HG03571 (cell line): ENCODE results near the gene NEB.
"Not testable (repeated sequence)": the region's sequence is repeated elsewhere in the genome, so short reads cannot be mapped to it uniquely, and the experiment has no call there.

Experiments
- ATAC-seq: cut with Tn5 transposase; IDR thresholded peaks from one replicate; pipeline ENCODE4 v1.9.1; 2021; ENCODE audit not compliant: unreplicated experiment

The NEB gene

GRCh38 chr2:151708788-151709187, 25.5 kb downstream of the NEB start:
- ATAC-seq, result no peak

- no peak for ATAC-seq
Measured at GRCh38 chr2:151707857-151708256, 26.4 kb downstream of the NEB start.

- not testable (repeated sequence) for ATAC-seq
Measured at GRCh38 chr2:151704480-151704961, 29.8 kb downstream of the NEB start.

GRCh38 chr2:151698134-151698533, 36.1 kb downstream of the NEB start:
- ATAC-seq, result not testable (repeated sequence)

GRCh38 chr2:151695778-151696177, 38.5 kb downstream of the NEB start:
- ATAC-seq, result no peak

GRCh38 chr2:151691631-151692030, 42.6 kb downstream of the NEB start:
- ATAC-seq, result no peak

- ATAC-seq, result no peak
Measured at GRCh38 chr2:151688719-151689118, 45.6 kb downstream of the NEB start.

- ATAC-seq, result no peak
Measured at GRCh38 chr2:151682459-151683003, 51.7 kb downstream of the NEB start.

GRCh38 chr2:151681051-151681450, 53.2 kb downstream of the NEB start:
- ATAC-seq, result no peak

- ATAC-seq, result no peak
Measured at GRCh38 chr2:151679994-151680393, 54.3 kb downstream of the NEB start.

GRCh38 chr2:151678849-151679248, 55.4 kb downstream of the NEB start:
- no peak for ATAC-seq

GRCh38 chr2:151673016-151673415, 61.3 kb downstream of the NEB start:
- no peak for ATAC-seq

GRCh38 chr2:151672277-151672676, 62.0 kb downstream of the NEB start:
- no peak for ATAC-seq

- ATAC-seq, result no peak
Measured at GRCh38 chr2:151670846-151671597, 63.3 kb downstream of the NEB start.

GRCh38 chr2:151670346-151670745, 63.9 kb downstream of the NEB start:
- no peak for ATAC-seq

- no peak for ATAC-seq
Measured at GRCh38 chr2:151669585-151670081, 64.6 kb downstream of the NEB start.

GRCh38 chr2:151668737-151669136, 65.5 kb downstream of the NEB start:
- no peak for ATAC-seq

- ATAC-seq, result no peak
Measured at GRCh38 chr2:151665959-151666358, 68.3 kb downstream of the NEB start.

- no peak for ATAC-seq
Measured at GRCh38 chr2:151664520-151664919, 69.8 kb downstream of the NEB start.

- no peak for ATAC-seq
Measured at GRCh38 chr2:151661625-151662024, 72.7 kb downstream of the NEB start.

GRCh38 chr2:151658081-151658480, 76.2 kb downstream of the NEB start:
- no peak for ATAC-seq

- no peak for ATAC-seq
Measured at GRCh38 chr2:151657667-151658076, 76.6 kb downstream of the NEB start.
